Measurements from ENCODE around the gene ZCCHC7.
"Not testable (repeated sequence)": the region's sequence is repeated elsewhere in the genome, so short reads cannot be mapped to it uniquely, and the experiment has no call there.

The ZCCHC7 gene

DNA sequence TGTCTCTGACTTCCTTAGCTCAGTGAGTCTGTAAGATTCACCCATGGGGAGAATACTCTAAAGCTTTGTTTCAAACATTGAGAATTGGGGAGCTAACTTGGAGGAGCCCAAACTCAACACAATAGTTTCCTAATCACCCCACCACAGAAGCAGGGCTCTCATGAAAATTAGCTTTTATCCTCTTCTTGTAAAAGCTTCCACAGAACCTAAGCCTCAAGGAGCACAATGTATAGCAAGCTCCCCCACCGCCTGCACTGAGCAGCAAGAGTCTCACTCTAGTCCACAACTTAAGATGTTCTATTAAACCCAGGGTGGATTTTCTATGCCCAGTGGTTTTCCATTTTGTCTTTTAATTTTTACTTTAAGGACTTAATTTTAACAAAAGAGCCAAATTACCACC, 253.2 kb downstream of the ZCCHC7 start:
- DNase-seq = no peak

GRCh38 chr9:37374892-37375291, 254.5 kb downstream of the ZCCHC7 start:
- no peak for DNase-seq

DNA sequence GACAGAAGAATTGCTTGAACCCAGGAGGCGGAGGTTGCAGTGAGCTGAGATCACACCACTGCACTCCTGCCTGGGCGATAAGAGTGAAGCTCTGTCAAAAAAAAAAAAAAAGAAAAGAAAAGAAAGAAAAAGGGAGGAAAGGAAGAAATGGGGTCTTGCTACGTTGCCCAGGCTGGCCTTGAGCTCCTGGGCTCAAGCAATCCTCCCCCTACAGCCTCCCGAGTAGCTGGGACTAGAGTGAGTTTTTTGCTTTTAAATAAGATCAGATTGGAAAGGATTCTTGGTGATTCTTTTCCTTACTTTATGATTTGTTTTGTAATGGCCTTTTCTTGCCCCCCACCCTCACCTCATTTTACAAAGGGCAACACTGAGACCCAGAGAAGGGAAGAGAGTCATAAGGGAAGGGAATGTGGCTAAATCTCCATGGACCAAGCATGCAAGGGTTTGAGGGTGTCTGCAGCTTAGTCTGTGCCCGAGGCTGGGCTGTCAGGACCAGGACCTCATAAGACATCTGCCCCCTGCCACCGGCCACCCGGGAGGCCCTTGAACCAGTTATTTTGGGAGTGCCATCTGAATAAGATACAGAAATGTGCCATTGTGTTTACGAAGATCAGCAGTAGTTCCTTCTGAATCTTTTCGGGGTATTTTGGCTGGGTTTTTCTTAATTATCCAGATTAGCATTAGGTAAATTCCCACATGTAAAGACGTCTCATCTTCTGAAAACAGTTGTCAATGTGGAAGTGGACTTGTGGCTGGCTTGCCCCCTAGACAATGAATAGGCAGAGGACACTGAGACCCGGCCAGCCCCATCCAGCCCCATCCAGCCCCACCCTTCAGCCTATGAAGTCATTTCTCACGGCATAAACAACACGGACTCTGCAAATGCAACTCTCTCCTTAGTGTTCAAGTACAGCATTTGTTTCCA, 257.6 kb downstream of the ZCCHC7 start:
- DNase-seq = no peak

DNA sequence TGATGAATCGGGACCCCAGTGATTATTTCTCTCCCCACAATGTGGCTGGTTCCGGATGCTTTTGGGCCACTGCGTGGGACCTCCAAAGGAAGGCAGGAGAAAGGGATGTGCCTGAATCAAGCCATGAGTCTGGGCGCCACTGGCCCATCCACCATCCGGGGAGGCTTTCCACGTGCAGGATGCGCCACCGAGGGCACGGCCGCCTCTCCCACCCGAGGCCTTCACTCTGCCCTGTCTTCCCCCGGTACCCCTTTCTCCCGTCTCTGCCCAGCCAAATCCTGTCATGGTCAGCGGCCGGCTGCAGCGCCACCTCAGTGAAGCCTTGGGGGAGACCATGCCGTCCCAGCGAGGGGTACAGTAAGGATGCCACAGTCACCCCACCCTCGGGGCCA, 258.2 kb downstream of the ZCCHC7 start:
- no peak for DNase-seq

DNA sequence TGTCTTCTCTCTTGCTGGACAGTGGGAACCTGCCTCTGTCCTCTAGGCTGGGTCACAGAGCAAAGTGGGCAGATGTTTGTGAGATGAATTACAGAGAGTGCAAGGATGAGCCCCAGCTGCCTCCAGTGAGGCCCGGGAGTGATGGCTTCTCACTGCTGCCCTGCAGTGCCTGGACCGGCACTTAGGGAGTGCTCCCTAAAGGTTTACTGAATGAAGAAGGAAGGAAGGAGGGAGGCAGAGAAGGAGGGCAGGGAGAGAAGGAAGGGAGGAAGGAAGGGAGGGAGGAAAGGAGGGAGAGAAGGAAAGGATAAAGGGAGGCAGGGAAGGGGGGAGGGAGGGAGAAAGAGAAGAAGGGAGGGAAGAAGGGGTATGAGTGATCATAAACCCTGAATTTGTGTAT, 259.5 kb downstream of the ZCCHC7 start:
- no peak for DNase-seq

GRCh38 chr9:37380570-37380969, 260.2 kb downstream of the ZCCHC7 start:
- no peak for DNase-seq

- DNase-seq = no peak
These were observed 260.8 kb downstream of the ZCCHC7 start for GRCh38 chr9:37381094-37381741.

DNA sequence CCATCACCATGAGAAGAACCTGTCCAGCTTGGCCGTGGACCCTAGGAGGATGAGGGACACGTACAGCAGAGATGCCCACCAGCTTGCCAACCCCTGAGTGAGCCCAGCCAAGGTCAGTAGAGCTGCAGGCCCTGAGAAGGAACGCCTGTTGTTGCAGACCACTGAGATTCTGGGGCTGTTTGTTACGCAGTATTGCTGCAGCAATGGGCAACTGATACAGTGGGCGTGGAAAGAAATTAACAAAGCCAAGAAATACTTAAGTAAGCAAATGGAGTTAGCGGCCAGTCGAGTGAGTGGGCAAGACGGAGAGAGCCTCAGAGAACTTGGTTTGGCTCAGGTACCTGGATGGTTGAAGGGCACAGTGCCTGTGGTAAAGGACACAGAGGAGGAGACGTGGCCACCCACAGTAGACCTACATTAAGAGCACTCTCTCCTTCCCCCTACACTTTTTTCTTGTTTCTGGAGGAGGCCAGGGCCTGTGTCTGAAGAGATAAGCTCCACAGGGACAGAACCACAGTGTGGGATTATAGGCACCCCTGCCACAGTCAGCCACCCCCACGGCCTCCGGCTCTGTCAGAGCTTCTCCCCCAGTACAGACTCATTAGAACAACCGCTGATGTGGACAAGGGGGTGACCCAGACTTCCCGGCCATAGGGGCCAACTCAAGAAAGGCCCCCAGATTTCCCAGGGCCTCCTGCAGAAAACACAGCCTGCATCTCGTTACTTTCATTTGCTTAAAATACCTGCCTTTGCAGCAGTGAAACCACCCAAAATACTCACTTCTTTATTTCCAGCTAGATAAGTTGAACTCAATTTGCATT, 262.0 kb downstream of the ZCCHC7 start:
- DNase-seq = no peak

DNA sequence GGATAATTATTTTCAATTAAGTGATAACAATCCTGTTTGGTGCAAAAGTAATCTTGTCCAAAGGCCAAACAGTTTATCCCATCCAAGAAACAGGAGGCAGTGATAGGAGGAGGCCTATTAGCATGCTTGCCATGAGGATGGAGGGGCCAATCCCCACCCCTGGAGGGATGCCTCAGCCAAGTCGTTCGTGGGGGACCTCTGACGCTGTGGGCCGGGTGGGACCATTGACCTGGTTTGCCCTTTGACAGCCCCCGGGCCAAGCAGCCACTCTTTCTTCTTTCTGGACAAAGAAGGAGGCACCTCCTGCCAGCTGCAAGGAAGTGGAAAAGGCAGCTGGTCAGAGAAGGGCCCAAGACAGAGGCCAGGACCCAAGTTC, 262.6 kb downstream of the ZCCHC7 start:
- no peak for DNase-seq

- DNase-seq = no peak
These were observed 263.0 kb downstream of the ZCCHC7 start for GRCh38 chr9:37383393-37383792.

DNA sequence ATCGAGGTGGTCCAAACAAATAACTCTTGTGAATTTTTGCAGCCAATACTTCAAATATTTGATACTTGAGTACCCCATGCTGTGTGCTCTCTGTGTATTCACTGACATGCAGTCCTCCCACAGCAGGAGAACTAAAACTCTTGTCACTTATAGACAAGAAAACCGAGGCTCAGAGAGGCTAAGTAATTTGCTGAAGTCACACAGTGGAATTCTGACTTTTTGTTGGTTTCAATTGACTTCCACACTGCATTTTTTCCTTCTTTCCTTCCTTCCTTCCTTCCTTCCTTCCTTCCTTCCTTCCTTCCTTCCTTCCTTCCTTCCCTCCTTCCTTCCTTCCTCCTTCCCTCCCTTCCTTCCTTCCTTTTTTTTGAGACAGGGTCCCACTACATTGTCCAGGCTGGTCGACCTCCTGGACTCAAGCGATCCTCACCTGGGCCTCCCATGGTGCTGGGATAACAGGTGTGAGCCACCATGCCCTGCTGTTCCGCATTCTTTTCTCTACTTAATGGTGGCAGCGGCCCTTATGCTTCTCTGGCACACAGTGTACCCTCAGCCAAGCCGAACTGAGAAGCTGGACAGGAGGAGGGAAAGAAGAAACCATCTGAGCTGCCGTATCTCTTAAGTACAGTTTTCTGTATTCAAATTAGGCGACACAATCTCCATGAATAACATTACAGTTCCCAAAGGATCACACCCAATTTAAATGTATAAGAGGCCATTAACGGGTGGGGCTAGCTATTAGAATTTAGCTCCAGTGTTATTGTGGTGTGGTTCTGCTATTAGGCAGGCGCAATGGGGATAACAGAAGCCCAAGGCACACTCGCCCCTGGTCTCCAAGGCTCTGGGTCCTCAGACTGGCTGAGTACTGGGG, 263.7 kb downstream of the ZCCHC7 start:
- no peak for DNase-seq

- DNase-seq = no peak
These were observed 264.9 kb downstream of the ZCCHC7 start for GRCh38 chr9:37385286-37385685.

- DNase-seq = no peak
These were observed 266.6 kb downstream of the ZCCHC7 start for GRCh38 chr9:37386988-37387387.

- DNase-seq = no peak
These were observed 270.4 kb downstream of the ZCCHC7 start for GRCh38 chr9:37390759-37391158.

- DNase-seq = no peak
These were observed 271.9 kb downstream of the ZCCHC7 start for GRCh38 chr9:37392272-37392671.

DNA sequence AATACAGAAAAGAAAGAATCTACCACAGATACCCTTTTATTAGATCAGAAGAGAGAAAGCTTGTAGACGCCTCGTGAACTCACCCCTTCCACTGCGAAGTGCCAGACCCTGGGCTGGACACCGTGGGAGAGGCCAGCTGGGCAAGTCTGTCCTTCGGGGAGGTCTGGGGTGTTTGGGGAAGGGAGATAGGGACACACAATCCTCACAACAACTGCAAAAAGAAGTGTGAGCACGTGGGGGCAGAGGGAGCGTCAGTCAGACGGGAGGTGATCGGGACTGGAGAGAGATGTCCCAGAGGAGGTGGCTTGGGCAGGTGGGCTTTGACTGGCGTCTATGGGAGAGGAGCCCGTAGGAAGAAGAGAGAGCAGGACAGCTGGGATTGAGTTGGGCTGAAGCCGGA, 274.9 kb downstream of the ZCCHC7 start:
- no peak for DNase-seq

DNA sequence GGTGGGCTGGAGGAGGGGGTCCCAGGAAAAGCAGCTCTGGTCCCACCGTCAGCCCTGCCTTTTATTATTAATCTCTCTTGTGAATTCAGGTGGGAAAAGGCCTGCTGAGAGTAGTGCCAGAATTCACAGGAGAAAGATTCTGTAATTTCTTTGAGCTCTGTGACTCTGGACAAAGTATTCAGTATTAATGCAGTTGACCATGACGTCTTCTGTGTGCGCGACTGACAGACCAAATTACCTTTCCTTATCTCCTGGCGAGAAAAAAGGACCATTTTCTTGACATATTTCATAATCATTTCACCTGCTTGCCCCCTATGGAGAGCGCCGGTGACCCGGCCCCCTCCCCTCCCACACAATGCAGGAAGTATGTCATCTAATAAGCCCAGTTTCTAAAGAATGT, 275.3 kb downstream of the ZCCHC7 start:
- DNase-seq = no peak

DNA sequence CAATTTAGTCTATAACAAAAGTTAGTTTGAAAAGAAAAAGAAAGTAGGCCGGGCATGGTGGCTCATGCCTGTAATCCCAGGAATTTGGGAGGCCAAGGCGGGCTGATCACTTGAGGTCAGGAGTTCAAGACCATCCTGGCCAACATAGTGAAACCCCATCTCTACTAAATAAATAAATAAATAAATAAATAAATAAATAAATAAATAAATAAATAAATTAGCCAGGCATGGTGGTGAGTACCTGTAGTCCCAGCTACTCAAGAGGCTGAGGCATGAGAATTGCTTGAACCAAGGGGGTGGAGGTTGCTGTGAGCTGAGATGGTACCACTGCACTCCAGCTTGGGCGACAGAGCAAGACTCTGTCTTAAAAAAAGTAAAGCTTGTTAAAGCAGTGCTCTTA, 277.6 kb downstream of the ZCCHC7 start:
- not testable (repeated sequence) for DNase-seq

DNA sequence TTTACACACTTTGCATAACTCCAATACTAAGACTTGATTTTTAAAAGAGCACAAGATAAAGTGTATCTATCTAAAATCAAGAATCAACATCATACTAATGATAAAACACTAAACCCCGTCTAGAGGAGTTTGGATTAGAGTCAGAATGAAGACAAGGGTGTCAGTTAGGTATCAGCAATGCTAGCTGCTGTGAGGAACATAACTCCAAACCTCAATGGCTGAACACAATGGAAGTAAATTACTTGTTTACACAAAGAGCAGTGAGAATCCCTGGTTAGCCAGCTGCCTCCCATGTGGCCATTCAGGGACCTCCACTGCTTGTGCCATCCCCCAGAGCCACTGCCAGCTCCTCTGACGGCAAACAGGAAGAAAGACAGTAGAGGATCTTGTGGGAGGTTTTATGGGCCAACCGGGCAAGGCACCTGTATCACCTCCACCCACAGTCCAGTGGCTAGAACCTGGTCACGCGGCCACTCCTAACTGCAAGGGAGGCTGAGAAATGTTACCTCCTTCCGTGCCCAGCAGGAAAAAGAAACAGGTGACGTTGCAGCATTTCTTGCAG, 278.2 kb downstream of the ZCCHC7 start:
- no peak for DNase-seq

GRCh38 chr9:37399336-37399735, 279.0 kb downstream of the ZCCHC7 start:
- no peak for DNase-seq

GRCh38 chr9:37404590-37404989, 284.2 kb downstream of the ZCCHC7 start:
- DNase-seq = no peak
